Colonic mucosa (tissue), 4 donors: ENCODE measurements around the gene PYGL. TPM values are rescaled to one million over a fixed set of nuclear protein-coding genes. Genes with fewer than 3 reads are reported as not detected.
A peak's percentile ranks its signal among the peaks of the same experiment; 100 is the strongest.

Experiments used
- DNase-seq: peaks from one replicate; pipeline ENCODE4 v3.0.0-alpha.2; 2020
- H3K27ac ChIP-seq: fragments of 200-600 bp; one replicate; pipeline ENCODE4 v1.8.0; 2021
- H3K27me3 ChIP-seq: fragments of 200-600 bp; one replicate; pipeline ENCODE4 v1.8.0; 2021
- H3K36me3 ChIP-seq: fragments of 200-600 bp; one replicate; pipeline ENCODE4 v1.8.0; 2021
- H3K4me1 ChIP-seq: fragments of 200-600 bp; one replicate; pipeline ENCODE4 v1.8.0; 2021; ENCODE audit warnings: mild to moderate bottlenecking
- H3K4me3 ChIP-seq: fragments of 200-600 bp; one replicate; pipeline ENCODE4 v1.8.0; 2021
- H3K9ac ChIP-seq, 2 donors: one replicate each; pipeline ENCODE4 v1.7.0; 2013; ENCODE audit warnings: control low read depth in 2 of 2, low read depth in 2 of 2, low read length in 2 of 2
- H3K9me3 ChIP-seq: fragments of 200-600 bp; one replicate; pipeline ENCODE4 v1.8.0; 2021
- CTCF ChIP-seq: fragments of 200-600 bp; IDR thresholded peaks from one replicate; pipeline ENCODE4 v1.8.0; 2022; ENCODE audit warnings: antibody characterized with exemption, mild to moderate bottlenecking
- intact Hi-C: fragments of 100-400 bp; cut with DNase I; formaldehyde crosslinking; loops from one replicate; pipeline ENCODE4 v1.14.1; 2022
- total RNA-seq, 2 donors: library from RNA; stranded (reverse); fragmentation: NEBNext Ultra II Directional in 1 of 2; extraction: Animal tissue kit (Norgen Biotek cat#: 25700) in 1 of 2; gene quantifications; one replicate each; pipeline ENCODE4 v1.2.1, GENCODE V29; 2021
- donor health status: healthy.
- donor health status: DM: no; HTN: no; CAD: no.
- donor health status: DM: no; HTN: no; CAD: no.

Gene PYGL
- total RNA-seq, 2 donors from 2014 or later = 33.0 to 54.2 TPM

- intact Hi-C loops = no loop called here
- Histone ChIP-seq H3K9me3 (no peaks in the 10 kb centered on the region), H3K4me1 (peaks cover 4% of the 10 kb centered on the region), H3K9ac (no peak overlapping the region), H3K4me3 (no peak overlapping the region), H3K27me3 (no peaks in the 10 kb centered on the region), H3K27ac (no peak overlapping the region), H3K36me3 (no peaks in the 10 kb centered on the region)
- DNase-seq = peak; percentile 0
- no peak for TF ChIP-seq CTCF
Observed at GRCh38 chr14:50936016-50936340, 8.3 kb downstream of the PYGL start.

GRCh38 chr14:50935126-50936015 is 8.9 kb downstream of the PYGL start:
- no peaks in the 10 kb centered on the region for H3K36me3 ChIP-seq
- intact Hi-C loops = no loop called here

GRCh38 chr14:50932592-50933495 is 11.4 kb downstream of the PYGL start:
- no peak overlapping the region for H3K4me3 ChIP-seq
- no peak overlapping the region for H3K9ac ChIP-seq
- H3K27ac ChIP-seq = no peak overlapping the region
- H3K9me3 ChIP-seq = no peaks in the 10 kb centered on the region
- no peaks in the 10 kb centered on the region for H3K36me3 ChIP-seq
- H3K4me1 ChIP-seq = no peaks in the 10 kb centered on the region
- intact Hi-C loops = no loop called here
- H3K27me3 ChIP-seq = no peaks in the 10 kb centered on the region
- TF ChIP-seq CTCF = no peak
- no peak for DNase-seq

More at GRCh38 chr14:50935126-50936015, 8.9 kb downstream of the PYGL start:
- Histone ChIP-seq H3K9ac (no peak overlapping the region), H3K4me1 (peaks cover 4% of the 10 kb centered on the region), H3K4me3 (no peak overlapping the region), H3K27ac (no peak overlapping the region), H3K27me3 (no peaks in the 10 kb centered on the region), H3K9me3 (no peaks in the 10 kb centered on the region)
- DNase-seq = peak; percentile 7
- no peak for TF ChIP-seq CTCF

GRCh38 chr14:50932156-50932555 is 12.1 kb downstream of the PYGL start:
- Histone ChIP-seq H3K9ac (no peak overlapping the region), H3K36me3 (no peaks in the 10 kb centered on the region), H3K4me3 (no peak overlapping the region), H3K4me1 (no peaks in the 10 kb centered on the region), H3K27ac (no peak overlapping the region), H3K27me3 (no peaks in the 10 kb centered on the region), H3K9me3 (no peaks in the 10 kb centered on the region)
- peak; percentile 12 for DNase-seq
- intact Hi-C loops = no loop called here
- TF ChIP-seq CTCF = no peak

GRCh38 chr14:50931559-50931958 is 12.7 kb downstream of the PYGL start:
- Histone ChIP-seq H3K9ac (no peak overlapping the region), H3K4me3 (no peak overlapping the region), H3K27ac (no peak overlapping the region), H3K36me3 (no peaks in the 10 kb centered on the region), H3K4me1 (no peaks in the 10 kb centered on the region), H3K27me3 (no peaks in the 10 kb centered on the region), H3K9me3 (no peaks in the 10 kb centered on the region)
- intact Hi-C loops = no loop called here
- no peak for DNase-seq
- no peak for TF ChIP-seq CTCF
